ENCODE results near the gene RALGAPB. TPM values are rescaled to one million over a fixed set of nuclear protein-coding genes. Genes with fewer than 3 reads are reported as not detected.

Gene RALGAPB
- 10 to 100 TPM; 29.3 to 31.7 TPM for total RNA-seq

DNA sequence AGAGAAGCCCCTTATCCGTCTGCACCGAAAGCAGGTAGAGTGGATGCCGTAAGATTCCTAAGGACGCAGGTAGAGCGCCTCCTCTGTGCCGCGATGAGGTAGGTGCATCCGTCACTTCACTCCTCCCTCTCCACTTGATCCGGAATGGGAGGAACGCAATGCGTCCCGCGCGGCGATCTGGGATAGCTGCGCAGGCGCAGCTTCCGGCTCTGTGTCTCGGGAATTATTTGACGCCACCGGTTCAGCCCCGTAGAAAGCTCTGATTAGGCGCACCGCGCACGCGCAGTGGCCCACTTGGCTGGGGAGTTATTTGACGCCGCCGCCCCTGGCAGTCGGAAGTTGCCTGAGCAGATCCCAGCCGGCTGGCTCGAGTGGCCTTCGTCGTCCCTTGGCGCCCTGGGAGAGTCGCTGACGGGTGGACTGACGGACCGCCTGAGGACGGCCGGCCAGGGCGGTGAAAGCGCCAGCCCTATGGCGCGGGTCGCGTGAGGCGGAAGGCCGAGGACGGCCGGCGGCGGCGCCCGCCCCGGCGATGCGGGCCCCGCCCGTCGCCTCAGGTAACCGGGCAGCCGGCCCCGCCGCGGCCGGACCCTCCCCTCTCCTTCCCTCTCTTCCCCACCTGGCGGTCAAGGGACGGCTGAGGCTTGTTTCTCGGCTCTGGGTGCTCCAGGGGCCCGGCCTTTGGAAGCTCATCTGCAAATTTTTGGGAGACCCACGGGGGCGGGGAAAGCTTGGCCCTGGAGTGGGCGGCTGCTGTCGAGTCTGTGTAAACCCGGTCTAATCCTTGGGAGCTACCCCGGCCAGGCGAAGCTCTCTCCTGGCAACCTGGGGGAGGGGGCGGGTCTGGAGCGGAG is at the start of gene RALGAPB:
RALGAPB (plus strand) TSS at position 331 of the 854 bp plus-strand sequence. CDS start 15,590 bp downstream, outside the sequence.

DNA sequence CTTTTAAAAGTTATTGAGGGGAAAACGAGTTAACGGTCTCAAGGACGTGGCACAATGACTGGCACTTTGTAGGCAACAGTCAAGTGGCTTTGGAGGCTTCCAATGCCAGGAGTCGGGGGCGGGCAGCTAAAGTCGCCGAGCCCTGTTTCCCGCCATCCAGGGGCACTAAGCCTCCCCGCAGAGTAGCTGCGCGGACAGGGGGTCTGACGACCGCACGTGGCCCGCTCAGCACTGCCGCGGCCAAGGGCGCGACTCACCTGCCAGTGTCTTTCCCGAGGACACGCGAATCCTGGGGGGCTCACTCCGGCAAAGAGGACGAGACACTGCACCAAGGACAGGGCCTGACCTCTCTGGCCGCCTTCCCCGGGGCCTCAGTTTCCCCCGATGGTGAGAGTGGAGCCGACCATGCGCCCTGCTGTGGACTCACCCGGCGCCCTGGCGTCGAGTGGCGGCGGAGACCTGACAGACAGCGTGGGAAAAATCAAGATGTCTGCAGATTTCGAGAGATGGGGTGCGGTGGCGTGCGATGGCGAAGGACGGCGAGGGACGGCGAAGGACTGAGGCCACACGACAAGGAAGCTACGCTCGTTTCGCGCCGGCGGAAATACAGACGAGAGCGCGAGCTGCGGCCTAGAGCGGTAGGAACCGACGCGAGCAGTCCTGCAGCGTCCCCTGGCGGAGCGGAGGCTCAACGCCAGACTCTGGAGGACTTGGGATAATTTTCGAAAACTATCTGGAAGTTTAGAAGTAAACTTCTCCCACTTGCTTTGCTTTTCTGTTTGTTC is 37.7 kb upstream of the RALGAPB start, which contains the start of gene SNHG17:
SNHG17 (minus strand) TSS at position 559 of the 785 bp plus-strand sequence.

DNA sequence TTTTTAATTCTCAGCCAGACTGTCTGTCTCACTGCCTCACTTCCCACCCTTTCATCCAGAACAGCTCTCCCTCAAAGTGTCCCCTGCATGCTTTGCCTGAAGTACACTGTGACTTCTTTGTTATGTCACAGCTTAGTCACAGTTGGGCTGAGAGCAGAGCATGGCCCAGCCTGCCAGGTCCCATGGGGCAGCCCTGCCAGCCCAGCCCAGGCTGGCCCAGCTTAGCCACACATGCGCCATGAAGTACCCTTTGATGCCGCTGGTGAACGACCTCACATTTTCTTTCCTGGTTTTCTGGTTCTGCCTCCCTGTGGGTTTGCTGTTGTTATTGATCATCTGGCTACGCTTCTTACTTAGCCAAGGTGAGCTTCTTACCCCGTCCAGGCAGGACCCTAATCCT is 108.4 kb downstream of the RALGAPB start, which contains the start of gene ADIG:
ADIG (plus strand) TSS at position 185 of the 400 bp plus-strand sequence; CDS start at position 239, 54 bp downstream.

DNA sequence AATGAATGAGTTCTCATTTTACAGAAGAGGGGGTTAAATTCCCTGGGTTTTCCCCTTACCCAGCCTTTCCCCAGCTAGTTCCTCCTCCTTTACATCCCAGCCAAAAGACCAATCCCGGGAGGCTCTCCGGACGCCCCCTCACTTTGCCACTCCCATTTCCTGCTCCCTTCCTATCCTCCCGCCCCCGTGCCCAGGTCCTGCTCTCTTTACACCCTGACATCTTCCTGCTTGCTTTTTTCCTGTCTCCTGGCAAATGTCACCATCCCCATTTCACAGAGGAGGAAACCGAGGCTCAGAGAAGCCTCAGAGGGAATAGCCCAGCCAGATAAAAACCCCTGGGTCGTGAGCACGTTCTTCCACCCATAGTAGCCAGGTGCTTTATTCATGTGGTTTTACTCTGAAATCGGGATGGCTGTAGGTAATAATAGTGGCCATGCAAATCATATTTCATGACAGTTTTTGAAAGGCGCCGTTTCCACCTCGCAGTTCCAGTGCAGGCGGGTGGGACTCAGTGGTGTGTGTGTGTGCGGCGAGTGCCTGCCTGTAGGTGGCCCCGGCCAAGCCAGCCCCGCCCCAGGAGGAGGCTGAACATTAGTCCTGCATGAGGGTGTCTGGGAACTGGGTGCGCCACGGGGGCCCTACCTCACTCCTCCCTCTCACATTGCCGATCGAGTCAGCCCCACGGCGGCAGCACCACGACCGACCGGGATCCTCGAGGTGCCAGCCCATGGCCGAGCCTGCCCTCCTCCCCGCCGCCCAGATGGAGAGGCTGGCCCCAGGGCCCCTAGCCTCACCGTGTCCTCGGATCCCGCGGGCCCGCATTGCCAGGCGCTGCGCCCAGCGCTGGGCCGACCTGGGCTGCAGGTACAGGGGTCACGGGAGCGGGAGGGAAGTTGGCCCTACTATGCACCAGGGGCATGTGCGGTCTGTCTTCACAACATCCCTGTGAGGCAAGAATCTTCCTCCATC is 128.9 kb downstream of the RALGAPB start, which contains the start of gene ARHGAP40:
ARHGAP40 (plus strand) TSS at position 594 of the 969 bp plus-strand sequence.

Small RNA genes lying within 50 kb of the gene (small RNA-seq; reads per million reads assigned to genes)
- gene MIR548O2 (0 reads per million in 2 donors), gene RF00056 (0 reads per million in 2 donors), gene SNORA60 (24.6 to 48.5 reads per million in 2 donors), gene SNORA71A (1,216 to 1,870 reads per million in 2 donors), gene SNORA71B (2,342 to 3,085 reads per million in 2 donors), gene SNORA71C (20.5 to 25.0 reads per million in 2 donors), gene SNORA71D (14,495 to 42,108 reads per million in 2 donors), gene SNORA71E (0 reads per million in 2 donors)

Other genes with a start within 250 kb of the RALGAPB start
- gene KIAA1755, start 212.1 kb upstream of the RALGAPB start, total RNA-seq = 1 to 10 TPM; 1.3 to 1.7 TPM
- not detected for gene BPI, start 168.7 kb upstream of the RALGAPB start, total RNA-seq
- gene LBP, start 126.4 kb upstream of the RALGAPB start, total RNA-seq = not detected
- 10 to 100 TPM in 1 of 2 donors, 1 to 10 TPM in 1; 3.1 to 14.3 TPM for gene SNHG17, start 37.5 kb upstream of the RALGAPB start, total RNA-seq
- gene ADIG, start 108.4 kb downstream of the RALGAPB start, total RNA-seq = not detected
- not detected for gene ARHGAP40, start 129.0 kb downstream of the RALGAPB start, total RNA-seq